22Rv1 (cell line): ENCODE results near the gene LAMA3.

Source experiments
- H3K27ac ChIP-seq: fragments of 450-650 bp; 2 replicates; pipeline ENCODE4 v1.5.1; 2017
- ZFX ChIP-seq: fragments of 450-650 bp; IDR thresholded peaks from 2 replicates; pipeline ENCODE4 v1.6.1; 2017; ENCODE audit warnings: antibody characterized with exemption, borderline replicate concordance
- TF ChIP-seq, protein P1 (sequence below): fragments of 450-650 bp; IDR thresholded peaks from 2 replicates; pipeline ENCODE4 v1.5.1; 2017; ENCODE audit warnings: mild to moderate bottlenecking

The LAMA3 gene

DNA sequence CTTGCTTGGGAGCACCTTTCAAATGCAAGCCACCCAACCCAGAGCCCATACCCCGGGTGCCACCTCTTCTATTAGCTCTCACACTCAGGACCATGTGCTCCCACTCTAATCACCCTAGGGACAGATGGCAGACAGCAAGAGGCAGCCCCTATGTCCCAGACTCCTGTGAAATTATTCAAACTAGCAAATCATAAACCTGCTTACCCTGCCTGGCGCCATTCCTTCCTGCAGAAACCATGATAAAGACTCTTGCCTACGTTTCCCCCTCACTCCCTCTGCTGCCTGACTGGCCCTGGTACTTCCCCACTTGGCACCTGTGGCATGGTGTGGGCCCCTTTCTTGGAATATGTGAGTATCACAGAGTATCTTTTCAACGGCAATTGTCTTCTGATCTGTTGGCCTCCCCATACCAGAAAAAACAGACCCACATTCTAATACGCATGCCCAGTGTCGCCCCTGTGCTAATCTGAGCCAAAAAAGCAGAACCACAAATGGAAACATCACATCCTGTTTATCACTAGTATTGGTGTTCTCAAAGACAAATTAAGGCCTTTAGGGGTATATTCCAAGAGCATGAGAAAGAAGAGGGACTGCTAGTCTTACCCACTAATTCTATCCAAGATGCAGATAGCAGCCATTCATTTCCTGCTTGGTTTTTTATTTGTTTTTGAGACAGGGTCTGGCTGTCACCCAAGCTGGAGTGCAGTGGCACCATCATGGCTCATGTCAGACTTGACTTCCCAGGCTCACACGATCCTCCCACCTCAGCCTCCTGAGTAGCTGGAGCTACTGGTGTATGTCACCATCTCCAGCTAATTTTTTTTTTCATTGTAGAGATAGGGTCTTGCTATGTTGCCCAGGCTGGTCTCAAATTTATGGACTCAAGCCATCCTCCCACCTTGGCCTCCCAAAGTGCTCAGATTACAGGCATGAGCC, 281.2 kb downstream of the LAMA3 start:
- no peak overlapping the region for H3K27ac ChIP-seq
- no peak for TF ChIP-seq ZFX

DNA sequence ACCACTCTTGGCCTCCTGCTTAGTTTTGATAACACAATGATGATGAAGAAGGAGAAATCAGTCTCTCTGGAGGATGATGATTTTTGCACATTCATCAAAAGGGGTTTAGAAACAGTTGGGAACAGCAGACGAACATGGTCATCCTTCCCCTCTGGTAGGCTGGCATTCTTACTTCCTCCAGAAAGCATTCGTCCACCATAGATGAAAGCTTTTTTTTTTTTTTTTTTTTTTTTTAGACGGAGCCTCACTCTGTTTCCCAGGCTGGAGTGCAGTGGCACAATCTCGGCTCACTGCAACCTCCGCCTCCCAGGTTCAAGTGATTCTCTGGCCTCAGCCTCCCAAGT, 281.8 kb downstream of the LAMA3 start:
- no peak for TF ChIP-seq ZFX
- TF ChIP-seq, protein P1, sequence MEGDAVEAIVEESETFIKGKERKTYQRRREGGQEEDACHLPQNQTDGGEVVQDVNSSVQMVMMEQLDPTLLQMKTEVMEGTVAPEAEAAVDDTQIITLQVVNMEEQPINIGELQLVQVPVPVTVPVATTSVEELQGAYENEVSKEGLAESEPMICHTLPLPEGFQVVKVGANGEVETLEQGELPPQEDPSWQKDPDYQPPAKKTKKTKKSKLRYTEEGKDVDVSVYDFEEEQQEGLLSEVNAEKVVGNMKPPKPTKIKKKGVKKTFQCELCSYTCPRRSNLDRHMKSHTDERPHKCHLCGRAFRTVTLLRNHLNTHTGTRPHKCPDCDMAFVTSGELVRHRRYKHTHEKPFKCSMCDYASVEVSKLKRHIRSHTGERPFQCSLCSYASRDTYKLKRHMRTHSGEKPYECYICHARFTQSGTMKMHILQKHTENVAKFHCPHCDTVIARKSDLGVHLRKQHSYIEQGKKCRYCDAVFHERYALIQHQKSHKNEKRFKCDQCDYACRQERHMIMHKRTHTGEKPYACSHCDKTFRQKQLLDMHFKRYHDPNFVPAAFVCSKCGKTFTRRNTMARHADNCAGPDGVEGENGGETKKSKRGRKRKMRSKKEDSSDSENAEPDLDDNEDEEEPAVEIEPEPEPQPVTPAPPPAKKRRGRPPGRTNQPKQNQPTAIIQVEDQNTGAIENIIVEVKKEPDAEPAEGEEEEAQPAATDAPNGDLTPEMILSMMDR, result no peak
- H3K27ac ChIP-seq, result no peak overlapping the region

DNA sequence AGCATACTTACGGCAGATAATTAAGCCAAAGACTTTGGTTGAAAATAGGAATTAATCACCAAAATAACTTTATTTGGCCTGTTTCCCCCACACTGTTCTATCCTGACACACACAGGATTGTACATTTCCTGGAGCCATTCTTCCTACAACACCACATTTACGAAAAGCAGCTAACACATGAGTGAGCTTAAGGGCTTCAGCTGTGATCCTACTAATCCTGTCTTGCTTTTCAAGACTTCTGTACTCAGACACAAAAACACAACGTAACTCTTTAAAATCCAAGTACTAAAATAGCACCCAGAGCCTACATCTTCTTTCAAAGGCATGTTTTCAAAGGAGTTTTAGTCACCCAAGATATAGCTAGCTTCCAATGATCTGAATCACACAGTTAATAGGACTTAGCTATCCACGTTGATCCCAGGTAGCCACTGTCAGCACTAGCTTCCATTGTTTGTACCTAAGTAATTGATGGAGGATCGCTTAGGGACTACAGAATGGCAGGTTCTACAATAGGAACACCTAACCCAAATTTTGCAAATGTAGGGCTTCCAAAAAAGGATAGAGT, 282.5 kb downstream of the LAMA3 start:
- no peak overlapping the region for H3K27ac ChIP-seq
- TF ChIP-seq ZFX, result no peak
- TF ChIP-seq, protein P1, result no peak

DNA sequence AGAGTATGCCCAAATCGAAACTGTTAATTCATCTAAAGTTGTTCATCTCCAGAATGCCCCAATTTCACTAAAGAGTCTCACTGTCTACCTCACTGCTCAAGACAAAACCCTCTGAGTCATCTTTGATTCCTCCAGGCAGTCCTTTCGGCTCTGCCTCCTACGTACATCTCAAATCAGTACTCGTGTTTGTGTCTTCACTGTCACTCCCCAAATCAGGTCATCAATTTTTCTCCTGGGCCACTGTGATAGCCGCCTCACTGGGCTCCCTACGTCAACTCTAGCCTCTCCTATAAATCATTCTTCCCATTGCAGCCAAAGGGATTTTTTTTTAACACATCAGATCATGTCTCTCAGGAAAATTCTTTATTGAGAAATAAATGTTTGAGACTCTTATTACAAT, 283.2 kb downstream of the LAMA3 start:
- H3K27ac ChIP-seq, result no peak overlapping the region
- TF ChIP-seq, protein P1, result no peak
- no peak for TF ChIP-seq ZFX

DNA sequence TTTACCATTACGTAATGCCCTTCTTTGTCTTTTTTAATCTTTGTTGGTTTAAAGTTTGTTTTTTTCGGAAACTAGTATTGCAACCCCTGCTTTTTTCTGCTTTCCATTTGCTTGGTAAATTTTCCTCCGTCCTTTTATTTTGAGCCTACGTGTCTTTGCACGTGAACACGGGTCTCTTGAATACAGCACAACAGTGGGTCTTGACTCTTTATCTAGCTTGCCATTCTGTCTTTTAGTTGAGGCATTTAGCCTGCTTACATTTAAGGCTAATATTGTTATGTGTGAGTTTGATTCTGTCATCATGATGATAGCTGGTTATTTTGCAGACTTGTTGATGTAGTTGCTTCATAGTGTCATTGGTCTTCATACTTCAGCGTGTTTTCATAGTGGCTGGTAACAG, 287.9 kb downstream of the LAMA3 start:
- no peak overlapping the region for H3K27ac ChIP-seq
- no peak for TF ChIP-seq ZFX
- TF ChIP-seq, protein P1, result no peak

DNA sequence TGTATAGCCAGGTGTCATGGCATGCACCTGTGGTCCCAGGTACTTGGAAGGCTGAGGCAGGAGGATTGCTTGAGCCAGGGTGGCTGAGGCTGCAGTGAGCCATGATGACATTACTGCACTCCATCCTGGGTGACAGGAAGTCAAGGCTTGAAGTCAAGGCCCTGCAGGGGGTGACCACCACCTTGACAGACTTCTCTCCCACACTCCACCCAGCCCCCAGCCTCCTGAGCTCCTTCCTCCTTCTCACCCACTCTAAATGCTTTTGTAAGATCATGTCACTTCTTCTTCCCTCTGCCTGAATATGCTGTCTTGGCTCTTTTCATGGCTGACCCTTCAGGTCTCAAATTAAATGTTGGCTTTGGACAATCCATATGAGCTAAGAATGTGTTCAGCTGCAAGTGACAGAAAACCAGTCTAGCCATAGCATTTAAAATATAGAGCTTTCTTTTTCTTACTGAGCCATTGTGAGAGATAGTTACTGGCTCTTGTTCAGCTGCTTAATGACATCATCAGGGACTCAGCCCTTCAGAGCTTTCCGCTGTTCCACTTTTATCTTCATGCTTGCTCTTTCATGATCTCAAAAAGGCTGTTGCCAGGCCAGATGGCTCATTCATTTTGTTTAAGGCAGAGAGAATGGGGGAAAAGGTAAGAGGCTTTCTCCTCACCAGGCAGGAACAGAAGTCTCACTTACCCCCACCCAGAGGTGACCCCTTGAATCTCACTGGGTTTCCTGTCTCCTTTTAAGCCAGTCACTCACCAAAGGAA, 288.6 kb downstream of the LAMA3 start:
- no peak for TF ChIP-seq ZFX
- TF ChIP-seq, protein P1, result no peak

DNA sequence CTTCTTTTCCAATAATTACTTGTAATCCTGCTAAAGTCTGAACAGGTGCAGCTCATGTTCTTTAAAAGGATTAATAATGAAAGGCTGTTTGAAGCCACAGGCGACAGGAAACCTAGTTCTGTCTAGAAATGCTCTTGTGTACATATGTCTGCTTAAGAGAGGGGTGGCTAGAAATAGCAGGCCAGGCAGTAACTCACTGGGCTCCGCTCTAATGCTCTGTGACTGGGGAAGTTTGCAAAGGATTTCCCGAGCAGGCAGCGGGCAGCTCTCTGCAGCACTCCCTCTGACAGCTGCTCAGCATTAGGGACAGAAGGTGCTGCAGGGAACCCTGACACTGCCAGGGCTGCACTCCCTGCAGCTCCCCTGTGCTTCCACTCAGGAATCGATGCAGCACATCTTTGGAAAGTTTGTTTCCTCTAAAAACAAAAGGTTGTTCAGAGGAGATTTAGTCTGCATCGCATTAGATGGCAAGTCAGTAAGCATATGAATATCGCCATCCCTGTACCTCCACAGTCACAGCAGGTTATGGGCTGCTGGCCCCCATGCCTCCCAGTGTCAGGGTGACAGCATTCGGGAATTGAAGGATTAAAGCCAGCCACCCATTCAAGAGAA, 292.2 kb downstream of the LAMA3 start:
- TF ChIP-seq, protein P1, result no peak
- no peak for TF ChIP-seq ZFX
- H3K27ac ChIP-seq, result no peak overlapping the region

More for the DNA sequence above, 288.6 kb downstream of the LAMA3 start:
- H3K27ac ChIP-seq, result no peak overlapping the region
